NCI-H1105 (cell line): ENCODE results near the gene SCFD2.
A peak's percentile ranks its signal among the peaks of the same experiment; 100 is the strongest.
"Not testable (repeated sequence)": the region's sequence is repeated elsewhere in the genome, so short reads cannot be mapped to it uniquely, and the experiment has no call there.

Source experiments
- DNase-seq: peaks from one replicate; lab custom pipeline; 2025; lab: John Stamatoyannopoulos, UW

Gene SCFD2

GRCh38 chr4:53238352-53238751, 127.5 kb downstream of the SCFD2 start:
- DNase-seq: not testable (repeated sequence)

GRCh38 chr4:53237811-53238210, 128.1 kb downstream of the SCFD2 start:
- not testable (repeated sequence) for DNase-seq

- not testable (repeated sequence) for DNase-seq
Measured at GRCh38 chr4:53236624-53237023, 129.2 kb downstream of the SCFD2 start.

GRCh38 chr4:53235547-53235946, 130.3 kb downstream of the SCFD2 start:
- no peak for DNase-seq

- no peak for DNase-seq
Measured at GRCh38 chr4:53234669-53235068, 131.2 kb downstream of the SCFD2 start.

GRCh38 chr4:53234111-53234510, 131.8 kb downstream of the SCFD2 start:
- DNase-seq: no peak

- no peak for DNase-seq
Measured at GRCh38 chr4:53233114-53233795, 132.6 kb downstream of the SCFD2 start.

GRCh38 chr4:53232371-53232770, 133.5 kb downstream of the SCFD2 start:
- no peak for DNase-seq

GRCh38 chr4:53228036-53228435, 137.8 kb downstream of the SCFD2 start:
- no peak for DNase-seq

GRCh38 chr4:53227451-53227850, 138.4 kb downstream of the SCFD2 start:
- no peak for DNase-seq

GRCh38 chr4:53221832-53222480, 143.9 kb downstream of the SCFD2 start:
- no peak for DNase-seq

- DNase-seq: not testable (repeated sequence)
Measured at GRCh38 chr4:53219148-53219547, 146.7 kb downstream of the SCFD2 start.

GRCh38 chr4:53208753-53209152, 157.1 kb downstream of the SCFD2 start:
- no peak for DNase-seq

GRCh38 chr4:53205970-53206369, 159.9 kb downstream of the SCFD2 start:
- no peak for DNase-seq

GRCh38 chr4:53199356-53199755, 166.5 kb downstream of the SCFD2 start:
- no peak for DNase-seq

GRCh38 chr4:53197772-53198142, 168.1 kb downstream of the SCFD2 start:
- no peak for DNase-seq

- peak; percentile 32 for DNase-seq
Measured at GRCh38 chr4:53196882-53197771, 168.7 kb downstream of the SCFD2 start.

- no peak for DNase-seq
Measured at GRCh38 chr4:53195815-53196661, 169.8 kb downstream of the SCFD2 start.

GRCh38 chr4:53194727-53195126, 171.1 kb downstream of the SCFD2 start:
- DNase-seq: no peak

- no peak for DNase-seq
Measured at GRCh38 chr4:53193111-53193510, 172.8 kb downstream of the SCFD2 start.

GRCh38 chr4:53192496-53192895, 173.4 kb downstream of the SCFD2 start:
- DNase-seq: no peak

GRCh38 chr4:53191997-53192396, 173.9 kb downstream of the SCFD2 start:
- DNase-seq: no peak
